Adrenal gland (tissue), 12 donors: ENCODE measurements around the gene ATP2C1. TPM values are rescaled to one million over a fixed set of nuclear protein-coding genes. Genes with fewer than 3 reads are reported as not detected.

ENCODE experiments used
- DNase-seq, 7 donors: peaks; one replicate each; pipeline ENCODE4 v3.0.0-alpha.2; 2019 to 2020
- H3K27ac ChIP-seq, 5 donors: fragments of 200-600 bp; sonication (generic) in 4 of 5; 1 replicate in 3 of 5; 2 replicates in 2 of 5; pipeline versions ENCODE4 v1.5.1 to v1.8.0; 2016 to 2020; ENCODE audit warnings: mild to moderate bottlenecking in 1 of 5
- H3K27me3 ChIP-seq: fragments of 200-600 bp; 2 replicates; pipeline ENCODE4 v1.8.0; 2021
- H3K36me3 ChIP-seq, 2 donors: fragments of 200-600 bp; replicated peaks in 1 of 2; 1 replicate in 1 of 2; 2 replicates in 1 of 2; pipeline versions ENCODE4 v1.5.1 to v1.8.0; 2018 to 2022
- H3K4me1 ChIP-seq, 2 donors: fragments of 200-600 bp; replicated peaks in 1 of 2; 1 replicate in 1 of 2; 2 replicates in 1 of 2; pipeline versions ENCODE4 v1.5.1 to v1.8.0; 2018 to 2021
- H3K4me3 ChIP-seq, 4 donors: fragments of 200-600 bp; sonication (generic) in 3 of 4; one replicate each; pipeline ENCODE4 v1.5.1; 2016 to 2018
- H3K9me3 ChIP-seq, 3 donors: fragments of 200-600 bp; sonication (generic) in 1 of 3; replicated peaks in 1 of 3; 1 replicate in 2 of 3; 2 replicates in 1 of 3; pipeline versions ENCODE4 v1.5.1 to v1.8.0; 2016 to 2021
- POLR2A ChIP-seq, 2 donors: fragments of 450-650 bp; IDR thresholded peaks; one replicate each; pipeline ENCODE4 v1.6.1; 2017; ENCODE audit warnings: antibody characterized with exemption in 2 of 2, mild to moderate bottlenecking in 2 of 2, moderate library complexity in 1 of 2
- WGBS, 4 donors: extraction: QIAGEN DNeasy Blood & Tissue Kit in 2 of 4; methylation state at CpG; one replicate each; pipeline versions ENCODE4 v1.1.5 to v1.1.7; 2013 to 2017; 5-methylcytosine and 5-hydroxymethylcytosine counted together
- intact Hi-C, 2 donors: fragments of 100-400 bp; cut with DNase I; formaldehyde crosslinking; loops; one replicate each; pipeline versions ENCODE4 v1.14.1 to v1.15.0; 2022 to 2023
- polyA plus RNA-seq, 3 donors: library from polyadenylated mRNA; stranded (reverse); fragments of 200-250 nt in 2 of 3; fragments of 350-450 nt in 1 of 3; fragmentation: Illumina TruSeq in 1 of 3; extraction: RNeasy Lipid Tissue Mini Kit (QIAGEN cat#74804) in 1 of 3; gene quantifications; one replicate each; pipeline ENCODE4 v1.2.3, GENCODE V29; 2013 to 2014
- total RNA-seq, 9 donors: library from RNA; depleted of rRNA in 4 of 9; stranded (reverse); fragments of >200 nt in 4 of 9; fragments of 120-200 nt in 1 of 9; fragmentation: NEBNext Ultra II Directional in 1 of 9; extraction: Animal tissue kit (Norgen Biotek cat#: 25700) in 1 of 9; gene quantifications; one replicate each; pipeline versions ENCODE4 v1.1.0 to v1.2.4, GENCODE V29; 2013 to 2023
- TF ChIP-seq, protein P1 (sequence below), 6 experiments: fragments of 450-650 bp in 4 of 6; fragments of 200-600 bp in 2 of 6; sonication (generic) in 1 of 6; IDR thresholded peaks; 1 replicate in 5 of 6; 2 replicates in 1 of 6; pipeline versions ENCODE4 v1.5.1 to v1.8.0; 2016 to 2021; ENCODE audit warnings: antibody characterized with exemption in 6 of 6, mild to moderate bottlenecking in 2 of 6, moderate library complexity in 1 of 6
- donor health status: healthy with polysubstance abuse.
- donor health status: Bipolar disorder and iron deficiency.
- donor health status: DM: yes; HTN: yes; CAD: no.
- donor health status: DM: no; HTN: no; CAD: no.
- donor health status: DM: no; HTN: no; CAD: no.
- donor health status: DM: yes; HTN: yes; CAD: no.

The ATP2C1 gene
- total and polyA plus RNA-seq, 12 donors: 26.7 to 78.6 (median 55.5) TPM

DNA sequence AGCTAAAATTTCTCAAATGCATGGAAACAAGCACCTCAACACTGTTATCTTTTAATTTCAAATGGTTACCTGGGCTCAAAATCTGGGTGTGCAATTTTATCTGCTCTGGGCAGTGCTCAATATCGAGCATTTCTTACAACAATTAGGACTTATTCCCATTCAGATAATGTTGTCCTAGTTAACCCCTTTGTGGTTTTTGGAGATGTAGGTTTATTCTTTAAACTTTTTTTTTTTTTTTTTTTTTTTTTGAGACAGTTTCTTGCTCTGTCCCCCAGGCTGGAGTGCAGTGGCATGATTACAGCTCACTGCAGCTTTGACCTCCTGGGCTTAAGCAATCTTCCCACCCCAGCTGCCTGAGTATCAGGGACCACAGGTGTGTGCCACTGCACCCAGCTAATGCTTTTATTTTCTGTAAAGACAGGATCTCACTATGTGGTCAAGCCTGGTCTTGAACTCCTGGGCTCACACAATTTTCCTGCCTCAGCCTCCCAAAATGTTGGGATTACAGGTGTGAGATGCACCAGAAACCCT is 4.4 kb upstream of the ATP2C1 start:
- Histone ChIP-seq H3K27ac (no peak overlapping the region), H3K36me3 (no peaks in the 10 kb centered on the region), H3K4me1 (peaks cover 5% of the 10 kb centered on the region in 2 donors), H3K27me3 (no peaks in the 10 kb centered on the region), H3K9me3 (no peaks in the 10 kb centered on the region), H3K4me3 (no peak overlapping the region)
- WGBS, 4 donors: 39 to 60% (median 53%) methylated on average over 1 of the region's 1 CpG
- no peak for DNase-seq
- TF ChIP-seq POLR2A (IDR thresholded peaks at IDR 0.05): no peak
- TF ChIP-seq, protein P1, sequence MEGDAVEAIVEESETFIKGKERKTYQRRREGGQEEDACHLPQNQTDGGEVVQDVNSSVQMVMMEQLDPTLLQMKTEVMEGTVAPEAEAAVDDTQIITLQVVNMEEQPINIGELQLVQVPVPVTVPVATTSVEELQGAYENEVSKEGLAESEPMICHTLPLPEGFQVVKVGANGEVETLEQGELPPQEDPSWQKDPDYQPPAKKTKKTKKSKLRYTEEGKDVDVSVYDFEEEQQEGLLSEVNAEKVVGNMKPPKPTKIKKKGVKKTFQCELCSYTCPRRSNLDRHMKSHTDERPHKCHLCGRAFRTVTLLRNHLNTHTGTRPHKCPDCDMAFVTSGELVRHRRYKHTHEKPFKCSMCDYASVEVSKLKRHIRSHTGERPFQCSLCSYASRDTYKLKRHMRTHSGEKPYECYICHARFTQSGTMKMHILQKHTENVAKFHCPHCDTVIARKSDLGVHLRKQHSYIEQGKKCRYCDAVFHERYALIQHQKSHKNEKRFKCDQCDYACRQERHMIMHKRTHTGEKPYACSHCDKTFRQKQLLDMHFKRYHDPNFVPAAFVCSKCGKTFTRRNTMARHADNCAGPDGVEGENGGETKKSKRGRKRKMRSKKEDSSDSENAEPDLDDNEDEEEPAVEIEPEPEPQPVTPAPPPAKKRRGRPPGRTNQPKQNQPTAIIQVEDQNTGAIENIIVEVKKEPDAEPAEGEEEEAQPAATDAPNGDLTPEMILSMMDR (IDR thresholded peaks at IDR 0.05): no peak
- intact Hi-C loops: no loop called here

DNA sequence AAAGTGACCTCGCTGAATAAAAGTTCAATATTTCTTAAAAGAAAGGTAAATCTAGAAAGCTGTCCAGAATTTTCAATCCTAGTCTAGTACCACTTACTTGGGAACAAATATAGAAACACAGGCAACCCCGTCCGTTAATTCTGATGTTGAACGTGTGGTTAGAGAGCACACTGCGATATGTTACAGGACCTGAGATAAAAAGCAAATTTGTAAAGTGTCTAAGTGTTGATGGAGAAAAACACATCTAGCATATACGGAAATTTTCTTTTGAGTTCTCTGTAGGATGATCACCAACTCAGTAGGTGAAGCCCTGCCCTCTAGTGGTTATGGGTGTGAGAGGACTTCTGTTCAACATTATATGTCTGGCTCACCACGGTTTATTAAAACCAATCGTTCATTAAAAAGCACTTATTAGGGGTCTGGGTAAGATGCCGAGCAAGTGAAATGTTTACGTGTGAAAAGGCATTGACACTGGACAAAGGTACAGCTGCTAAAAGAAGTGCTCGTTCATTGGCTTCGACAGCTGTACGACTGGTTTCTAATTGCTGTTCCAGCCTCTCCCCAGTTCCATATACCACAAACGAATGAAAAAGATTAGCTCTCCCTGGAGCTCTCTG is 1.0 kb upstream of the ATP2C1 start:
- Histone ChIP-seq H3K36me3 (no peaks in the 10 kb centered on the region), H3K27ac (peak overlapping the region; percentile 93 to 99 (median 96)), H3K4me3 (peak overlapping the region; percentile 44 to 99 (median 80)), H3K9me3 (no peaks in the 10 kb centered on the region), H3K4me1 (peaks cover 10 to 22% of the 10 kb centered on the region in 2 donors), H3K27me3 (no peaks in the 10 kb centered on the region)
- 0 to 2% (median 1%) methylated on average over 13 to 14 of the region's 14 CpGs for WGBS, 4 donors
- intact Hi-C loops: loop anchor here (5.0 kb wide), 2 partner anchors 131 to 136 kb away; no protein-coding TSS in a partner anchor
- peak; percentile 71 to 89 (median 82) for DNase-seq
- TF ChIP-seq POLR2A (IDR thresholded peaks at IDR 0.05): no peak
- TF ChIP-seq, protein P1 (IDR thresholded peaks at IDR 0.05): peak; percentile 76 to 96 (median 90)

DNA sequence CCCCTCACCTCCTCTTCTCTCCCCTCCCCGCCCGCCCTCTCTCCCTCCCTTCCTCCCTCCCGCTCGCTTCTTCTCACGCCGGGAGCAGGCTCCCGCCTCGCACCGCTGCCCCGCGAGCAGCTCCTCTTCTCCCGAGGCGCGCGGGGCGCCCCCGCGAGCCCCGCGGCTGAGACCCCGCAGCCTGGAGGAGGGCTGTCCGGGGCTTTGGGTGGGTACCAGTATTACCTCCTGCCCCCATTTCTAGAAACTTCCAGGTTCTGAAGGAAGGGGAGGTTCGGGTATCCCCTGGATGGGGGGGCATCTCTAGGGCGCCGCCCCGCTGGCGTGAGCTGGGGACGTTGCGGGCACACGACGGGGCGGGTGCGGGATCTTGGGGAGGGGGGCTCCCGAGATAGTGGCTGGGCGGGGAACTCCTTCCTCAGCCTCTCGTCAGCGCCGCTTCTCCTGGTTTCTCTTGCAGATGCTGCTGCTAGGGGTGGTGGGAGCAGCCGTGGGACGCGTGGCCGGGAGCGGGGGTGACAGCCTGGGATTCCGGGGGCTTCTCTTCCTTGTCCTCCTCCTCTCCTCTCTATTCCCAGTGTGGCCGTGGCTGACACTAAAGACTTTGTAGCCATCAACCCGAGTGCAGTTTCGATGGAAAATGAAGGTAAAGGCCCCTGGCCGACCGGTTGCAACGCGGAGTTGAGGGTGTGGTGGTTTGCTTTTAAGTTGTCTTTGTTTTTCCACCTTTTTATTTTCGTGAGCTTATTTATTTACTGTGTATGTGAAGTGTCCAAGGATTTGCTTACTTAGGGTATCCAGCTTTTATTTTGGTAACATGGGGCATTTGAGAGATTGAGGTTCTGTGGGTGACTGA is 474 bp downstream of the ATP2C1 start:
- H3K27me3 ChIP-seq: no peaks in the 10 kb centered on the region
- WGBS, 4 donors: 0 to 1% (median 1%) methylated on average over 11 to 52 of the region's 52 CpGs

More for the DNA sequence above, 474 bp downstream of the ATP2C1 start:
- no peaks in the 10 kb centered on the region for H3K9me3 ChIP-seq
- DNase-seq: peak; percentile 42 to 71 (median 61)
- peak overlapping the region in 4 of 5 donors; percentile 95 to 99 (median 97) for H3K27ac ChIP-seq
- intact Hi-C loops: loop anchor here (5.0 kb wide), 2 partner anchors 132 to 137 kb away; no protein-coding TSS in a partner anchor
- no peaks in the 10 kb centered on the region for H3K36me3 ChIP-seq
- TF ChIP-seq, protein P1 (IDR thresholded peaks at IDR 0.05): no peak
- peak in 1 of 2 donors; percentile 6 for TF ChIP-seq POLR2A (IDR thresholded peaks at IDR 0.05)
- H3K4me1 ChIP-seq: peaks cover 10 to 22% of the 10 kb centered on the region in 2 donors
- H3K4me3 ChIP-seq: peak overlapping the region; percentile 85 to 99 (median 90)
